Liver (tissue), 3 donors: ENCODE measurements around the gene TMEM217.

Experiments used
- CTCF ChIP-seq: fragments of 150-350 bp; IDR thresholded peaks from 2 replicates; pipeline ENCODE4 v1.5.1; 2017; ENCODE audit warnings: improper control_type of control experiment, low read depth, low read length; ENCODE audit not compliant: missing input control
- EGR1 ChIP-seq, 2 donors: IDR thresholded peaks; 2 replicates each; pipeline ENCODE4 v1.6.1; 2016 to 2018; ENCODE audit warnings: antibody characterized with exemption in 2 of 2, low read depth in 2 of 2
- FOXA1 ChIP-seq: IDR thresholded peaks from 2 replicates; pipeline ENCODE4 v1.6.1; 2016; ENCODE audit warnings: antibody characterized with exemption
- JUND ChIP-seq, 2 donors: IDR thresholded peaks; 2 replicates each; pipeline ENCODE4 v1.6.1; 2016; ENCODE audit warnings: antibody characterized with exemption in 2 of 2
- MAX ChIP-seq: IDR thresholded peaks from 2 replicates; pipeline ENCODE4 v1.6.1; 2016; ENCODE audit warnings: antibody characterized with exemption
- NR2F2 ChIP-seq: IDR thresholded peaks from 2 replicates; pipeline ENCODE4 v1.6.1; 2016; ENCODE audit warnings: antibody characterized with exemption
- RAD21 ChIP-seq, 2 donors: IDR thresholded peaks; 2 replicates each; pipeline ENCODE4 v1.6.1; 2016; ENCODE audit warnings: antibody characterized with exemption in 2 of 2, mild to moderate bottlenecking in 2 of 2
- REST ChIP-seq: IDR thresholded peaks from 2 replicates; pipeline ENCODE4 v1.6.1; 2016; ENCODE audit warnings: antibody characterized with exemption, mild to moderate bottlenecking
- RXRA ChIP-seq, 2 donors: IDR thresholded peaks; 2 replicates each; pipeline ENCODE4 v1.6.1; 2017 to 2018; ENCODE audit warnings: antibody characterized with exemption in 2 of 2, mild to moderate bottlenecking in 1 of 2
- TAF1 ChIP-seq: conservative IDR thresholded peaks from 2 replicates; pipeline ENCODE4 v1.6.1; 2016; ENCODE audit warnings: antibody characterized with exemption, mild to moderate bottlenecking
- ZBTB33 ChIP-seq: IDR thresholded peaks from 2 replicates; pipeline ENCODE4 v1.6.1; 2016; ENCODE audit warnings: antibody characterized with exemption
- TF ChIP-seq, protein P1 (sequence below): IDR thresholded peaks from 2 replicates; pipeline ENCODE4 v1.6.1; 2016; ENCODE audit warnings: antibody characterized with exemption
- donor health status: healthy.
- donor health status: healthy.

- no peak for TF ChIP-seq CTCF
- TF ChIP-seq EGR1 (IDR thresholded peaks at IDR 0.05; ENCODE audit: low read depth in 2 of 2): no peak
- TF ChIP-seq REST: peak; percentile 83
- TF ChIP-seq MAX: no peak
- TF ChIP-seq ZBTB33: no peak
- no peak for TF ChIP-seq JUND (IDR thresholded peaks at IDR 0.05)
- TF ChIP-seq TAF1: peak; percentile 67
- no peak for TF ChIP-seq FOXA1
- peak in 1 of 2 donors; percentile 26 for TF ChIP-seq RAD21 (IDR thresholded peaks at IDR 0.05)
- TF ChIP-seq NR2F2: no peak
- TF ChIP-seq, protein P1, sequence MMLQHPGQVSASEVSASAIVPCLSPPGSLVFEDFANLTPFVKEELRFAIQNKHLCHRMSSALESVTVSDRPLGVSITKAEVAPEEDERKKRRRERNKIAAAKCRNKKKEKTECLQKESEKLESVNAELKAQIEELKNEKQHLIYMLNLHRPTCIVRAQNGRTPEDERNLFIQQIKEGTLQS: no peak
- TF ChIP-seq RXRA (IDR thresholded peaks at IDR 0.05): no peak
Measured at GRCh38 chr6:37257634-37258404, at the start of gene TMEM217, which contains the start of gene TBC1D22B.
